ENCODE results near the gene ANKS4B. TPM values are rescaled to one million over a fixed set of nuclear protein-coding genes. Genes with fewer than 3 reads are reported as not detected.

ANKS4B gene
- total RNA-seq, 2 donors from 2014 or later: not detected

GRCh38 chr16:21301895-21302291 is 68.4 kb downstream of the ANKS4B start:
- H3K9me3 Mint-ChIP-seq: no peaks in the 10 kb centered on the region
- H3K4me1 Mint-ChIP-seq (ENCODE audit: low read depth): peaks cover 29% of the 10 kb centered on the region
- no peak overlapping the region for H3K27ac Mint-ChIP-seq
- H3K4me3 Mint-ChIP-seq: peak overlapping the region; percentile 88 to 99
- peaks cover 2% of the 10 kb centered on the region in 2 donors for H3K36me3 Mint-ChIP-seq (ENCODE audit: insufficient read depth in 2 of 2)
- peaks cover 56% of the 10 kb centered on the region for H3K27me3 Mint-ChIP-seq (ENCODE audit: low read depth)
- ATAC-seq (replicated peaks in 1 of 2) (no peak), DNase-seq (no peak)

DNA sequence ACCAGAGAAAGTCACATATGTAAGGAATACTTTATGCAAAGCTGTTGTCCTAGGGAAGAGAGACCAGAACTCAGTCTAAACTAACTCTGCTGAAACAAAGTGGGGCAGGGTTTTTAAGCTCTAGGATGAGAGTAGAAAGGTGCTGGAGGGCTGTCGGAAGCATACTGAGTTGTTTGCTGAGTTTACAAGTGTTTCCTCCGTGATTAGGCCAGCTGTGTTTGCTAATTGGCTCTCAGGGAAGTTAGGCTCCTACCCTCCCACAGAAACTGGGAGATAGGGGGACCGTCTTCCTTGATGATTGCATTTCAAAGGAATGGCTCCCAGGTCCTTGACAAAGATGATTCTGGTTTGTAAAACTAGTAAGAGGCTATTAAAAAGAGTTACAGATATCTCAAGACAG is 69.0 kb downstream of the ANKS4B start:
- DNase-seq: no peak
- H3K27me3 Mint-ChIP-seq (ENCODE audit: low read depth): peaks cover 56% of the 10 kb centered on the region

GRCh38 chr16:21302898-21303528 is 69.5 kb downstream of the ANKS4B start:
- Mint-ChIP-seq H3K9me3 (no peaks in the 10 kb centered on the region), H3K27me3 (ENCODE audit: low read depth) (peaks cover 56% of the 10 kb centered on the region), H3K4me3 (peak overlapping the region in 1 of 2 donors; percentile 88), H3K36me3 (ENCODE audit: insufficient read depth in 2 of 2) (peaks cover 2% of the 10 kb centered on the region in 2 donors), H3K4me1 (ENCODE audit: low read depth) (peaks cover 29% of the 10 kb centered on the region), H3K27ac (no peak overlapping the region)
- no peak for DNase-seq
- ATAC-seq (replicated peaks in 1 of 2): no peak

More for the DNA sequence above, 69.0 kb downstream of the ANKS4B start:
- H3K4me1 Mint-ChIP-seq (ENCODE audit: low read depth): peaks cover 29% of the 10 kb centered on the region
- H3K27ac Mint-ChIP-seq: no peak overlapping the region
- no peak for ATAC-seq (replicated peaks in 1 of 2)
- no peaks in the 10 kb centered on the region for H3K9me3 Mint-ChIP-seq
- peak overlapping the region; percentile 88 to 99 for H3K4me3 Mint-ChIP-seq
- H3K36me3 Mint-ChIP-seq (ENCODE audit: insufficient read depth in 2 of 2): peaks cover 2% of the 10 kb centered on the region in 2 donors

Other genes with a start within 250 kb of the ANKS4B start
- gene DNAH3, start 82.9 kb upstream of the ANKS4B start, total RNA-seq: under 1 TPM in 1 of 2 donors, not detected in 1; 0.02 TPM
- gene LDAF1, start 75.0 kb upstream of the ANKS4B start, total RNA-seq: 10 to 100 TPM; 10.4 to 12.2 TPM
- gene ZP2, start 22.1 kb upstream of the ANKS4B start, total RNA-seq: not detected
- gene CRYM, start 44.6 kb downstream of the ANKS4B start, total RNA-seq: not detected